GM23338 (cell line): Measurements from ENCODE around the gene MYO5B. TPM values are rescaled to one million over a fixed set of nuclear protein-coding genes. Genes with fewer than 3 reads are reported as not detected.

Experiments
- ATAC-seq: fragments of 200-7000 bp; cut with Tn5 transposase; 3 replicates; pipeline ENCODE4 v1.9.1; 2020
- DNase-seq: peaks from one replicate; pipeline ENCODE4 v3.0.0-alpha.2; 2015; ENCODE audit warnings: low spot score
- H2AFZ ChIP-seq: fragments of 200-600 bp; sonication (generic); 2 replicates; pipeline ENCODE4 v1.8.0; 2016; ENCODE audit warnings: antibody characterized with exemption, mild to moderate bottlenecking, moderate library complexity
- H3F3A ChIP-seq: fragments of 200-600 bp; sonication (generic); replicated peaks from 2 replicates; pipeline ENCODE4 v1.8.0; 2017; ENCODE audit warnings: antibody characterized with exemption, mixed run types, low read depth
- H3K27ac ChIP-seq: fragments of 200-600 bp; sonication (generic); 2 replicates; pipeline ENCODE4 v1.6.1; 2016; ENCODE audit warnings: low read depth
- H3K27me3 ChIP-seq: fragments of 200-600 bp; sonication (generic); 2 replicates; pipeline ENCODE4 v1.8.0; 2016; ENCODE audit warnings: mild to moderate bottlenecking, mixed run types, moderate library complexity; ENCODE audit not compliant: insufficient read depth
- H3K36me3 ChIP-seq: fragments of 200-600 bp; sonication (generic); 2 replicates; pipeline ENCODE4 v1.8.0; 2016; ENCODE audit warnings: mild to moderate bottlenecking; ENCODE audit not compliant: insufficient read depth
- H3K4me1 ChIP-seq: fragments of 200-600 bp; sonication (generic); 2 replicates; pipeline ENCODE4 v1.8.0; 2016; ENCODE audit warnings: mild to moderate bottlenecking, moderate library complexity; ENCODE audit not compliant: insufficient read depth
- H3K4me2 ChIP-seq: fragments of 200-600 bp; sonication (generic); 2 replicates; pipeline ENCODE4 v1.7.1; 2017; ENCODE audit warnings: mixed run types
- H3K4me3 ChIP-seq: fragments of 200-600 bp; sonication (generic); 2 replicates; pipeline ENCODE4 v1.6.1; 2016; ENCODE audit warnings: mixed run types
- H3K79me2 ChIP-seq: fragments of 200-600 bp; sonication (generic); replicated peaks from 2 replicates; pipeline ENCODE4 v1.8.0; 2017; ENCODE audit warnings: mild to moderate bottlenecking; ENCODE audit not compliant: insufficient read depth
- H3K9me2 ChIP-seq: fragments of 200-600 bp; sonication (generic); 2 replicates; pipeline ENCODE4 v1.8.0; 2017; ENCODE audit not compliant: insufficient read depth
- H4K20me1 ChIP-seq: fragments of 200-600 bp; sonication (generic); replicated peaks from 2 replicates; pipeline ENCODE4 v1.8.0; 2017; ENCODE audit warnings: mild to moderate bottlenecking; ENCODE audit not compliant: insufficient read depth
- H3K27ac Mint-ChIP-seq: 2 replicates; pipeline ENCODE4 v1.8.0; 2020; ENCODE audit warnings: inconsistent platforms, mild to moderate bottlenecking, moderate library complexity, mixed read lengths
- H3K27me3 Mint-ChIP-seq: 3 replicates; pipeline ENCODE4 v1.8.0; 2022; ENCODE audit warnings: low read depth, mild to moderate bottlenecking, moderate library complexity, mixed read lengths, inconsistent platforms; ENCODE audit not compliant: insufficient read depth, poor library complexity
- H3K36me3 Mint-ChIP-seq: 3 replicates; pipeline ENCODE4 v1.8.0; 2021; ENCODE audit warnings: low read depth, mild to moderate bottlenecking, inconsistent platforms, moderate library complexity, mixed read lengths
- H3K4me1 Mint-ChIP-seq: 3 replicates; pipeline ENCODE4 v1.8.0; 2020; ENCODE audit warnings: mild to moderate bottlenecking, inconsistent platforms, mixed read lengths
- H3K4me3 Mint-ChIP-seq: 3 replicates; pipeline ENCODE4 v1.8.0; 2021; ENCODE audit warnings: moderate library complexity, mild to moderate bottlenecking, inconsistent platforms, mixed read lengths
- H3K9me3 Mint-ChIP-seq: 3 replicates; pipeline ENCODE4 v1.8.0; 2020; ENCODE audit warnings: moderate library complexity, mild to moderate bottlenecking, inconsistent platforms, mixed read lengths
- CREB1 ChIP-seq: fragments of 250-450 bp; sonication (Bioruptor Pico); IDR thresholded peaks from 2 replicates; pipeline ENCODE4 v1.5.0; 2020; ENCODE audit warnings: low read depth, mild to moderate bottlenecking, moderate library complexity
- EZH2 ChIP-seq: fragments of 200-600 bp; sonication (generic); IDR thresholded peaks from one replicate; pipeline ENCODE4 v1.8.0; 2017; ENCODE audit warnings: antibody characterized with exemption, mild to moderate bottlenecking, low read depth; ENCODE audit not compliant: unreplicated experiment
- EZH2phosphoT487 ChIP-seq: fragments of 200-600 bp; sonication (generic); IDR thresholded peaks from one replicate; pipeline ENCODE4 v1.8.1; 2018; ENCODE audit warnings: antibody characterized with exemption; ENCODE audit not compliant: unreplicated experiment
- JUNB ChIP-seq: IDR thresholded peaks from one replicate; pipeline ENCODE4 v1.6.1; 2016; ENCODE audit warnings: antibody characterized with exemption; ENCODE audit not compliant: unreplicated experiment
- NANOG ChIP-seq: IDR thresholded peaks from 2 replicates; pipeline ENCODE4 v1.6.1; 2016; ENCODE audit warnings: antibody characterized with exemption, borderline replicate concordance
- POLR2AphosphoS5 ChIP-seq: IDR thresholded peaks from 2 replicates; pipeline ENCODE4 v1.6.1; 2016; ENCODE audit warnings: antibody characterized with exemption, low read depth
- STAT1 ChIP-seq: IDR thresholded peaks from one replicate; pipeline ENCODE4 v1.6.1; 2016; ENCODE audit warnings: antibody characterized with exemption; ENCODE audit not compliant: unreplicated experiment
- ZNF114 ChIP-seq: fragments of 250-450 bp; sonication (Bioruptor Pico); IDR thresholded peaks from 2 replicates; pipeline ENCODE4 v1.5.0; 2020; ENCODE audit warnings: mild to moderate bottlenecking, moderate library complexity
- ZNF331 ChIP-seq: fragments of 250-450 bp; sonication (Bioruptor Pico); IDR thresholded peaks from 2 replicates; pipeline ENCODE4 v1.5.0; 2020; ENCODE audit warnings: low read depth, mild to moderate bottlenecking, moderate library complexity
- polyA plus RNA-seq: library from polyadenylated mRNA; unstranded; fragments of >200 nt; fragmentation: Nextera tagmentation; extraction: Ambion mirVana; gene quantifications from 2 replicates; pipeline ENCODE4 v1.2.1, GENCODE V29; 2016
- total RNA-seq: library from RNA; depleted of rRNA; stranded (reverse); fragments of >200 nt; shearing (Covaris generic); gene quantifications from 2 replicates; pipeline ENCODE4 v1.2.3, GENCODE V29; 2014
- TF ChIP-seq, protein P1 (sequence below), 2 experiments: fragments of 200-600 bp in 1 of 2; sonication (generic) in 1 of 2; conservative IDR thresholded peaks; 2 replicates each; pipeline versions ENCODE4 v1.5.1 to v1.6.1; 2016 to 2017; ENCODE audit warnings: antibody characterized with exemption in 2 of 2, low read depth in 2 of 2, mild to moderate bottlenecking in 2 of 2, moderate library complexity in 1 of 2
- TF ChIP-seq, protein P2 (sequence below): IDR thresholded peaks from 2 replicates; pipeline ENCODE4 v1.6.1; 2016; ENCODE audit warnings: antibody characterized with exemption
- TF ChIP-seq, protein P3 (sequence below): fragments of 250-450 bp; sonication (Bioruptor Pico); IDR thresholded peaks from 2 replicates; pipeline ENCODE4 v1.5.0; 2020; ENCODE audit warnings: mild to moderate bottlenecking, moderate library complexity

The MYO5B gene
- total and polyA plus RNA-seq, 2 experiments from 2014 or later, result 3.2 to 19.1 TPM

DNA sequence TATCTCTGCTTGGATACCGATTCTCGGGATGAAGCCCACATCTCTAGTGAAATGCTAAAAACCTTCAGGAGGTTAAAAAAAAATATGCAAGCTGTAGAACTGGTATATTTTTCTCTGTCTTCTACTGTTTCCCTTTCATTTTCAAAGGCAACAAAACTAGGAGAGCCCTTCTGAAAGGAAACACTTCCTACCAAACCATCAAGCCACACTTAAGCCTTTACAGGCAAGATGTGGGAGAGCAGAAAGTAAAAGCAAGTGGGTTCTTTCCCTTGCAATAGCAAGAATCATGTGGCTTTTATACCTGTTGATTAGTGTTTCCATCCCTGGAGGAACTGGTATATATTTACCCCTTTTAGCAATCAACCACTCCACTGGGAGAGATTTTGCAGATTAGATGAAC lies 233.7 kb downstream of the MYO5B start (continued):
- TF ChIP-seq, protein P1, sequence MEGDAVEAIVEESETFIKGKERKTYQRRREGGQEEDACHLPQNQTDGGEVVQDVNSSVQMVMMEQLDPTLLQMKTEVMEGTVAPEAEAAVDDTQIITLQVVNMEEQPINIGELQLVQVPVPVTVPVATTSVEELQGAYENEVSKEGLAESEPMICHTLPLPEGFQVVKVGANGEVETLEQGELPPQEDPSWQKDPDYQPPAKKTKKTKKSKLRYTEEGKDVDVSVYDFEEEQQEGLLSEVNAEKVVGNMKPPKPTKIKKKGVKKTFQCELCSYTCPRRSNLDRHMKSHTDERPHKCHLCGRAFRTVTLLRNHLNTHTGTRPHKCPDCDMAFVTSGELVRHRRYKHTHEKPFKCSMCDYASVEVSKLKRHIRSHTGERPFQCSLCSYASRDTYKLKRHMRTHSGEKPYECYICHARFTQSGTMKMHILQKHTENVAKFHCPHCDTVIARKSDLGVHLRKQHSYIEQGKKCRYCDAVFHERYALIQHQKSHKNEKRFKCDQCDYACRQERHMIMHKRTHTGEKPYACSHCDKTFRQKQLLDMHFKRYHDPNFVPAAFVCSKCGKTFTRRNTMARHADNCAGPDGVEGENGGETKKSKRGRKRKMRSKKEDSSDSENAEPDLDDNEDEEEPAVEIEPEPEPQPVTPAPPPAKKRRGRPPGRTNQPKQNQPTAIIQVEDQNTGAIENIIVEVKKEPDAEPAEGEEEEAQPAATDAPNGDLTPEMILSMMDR (conservative IDR thresholded peaks at IDR 0.05; ENCODE audit: low read depth in 2 of 2), result no peak
- TF ChIP-seq JUNB (no peak), ZNF114 (CRISPR knock-in tag) (no peak), EZH2phosphoT487 (no peak), STAT1 (no peak), CREB1 (CRISPR knock-in tag) (no peak)
- TF ChIP-seq, protein P2, sequence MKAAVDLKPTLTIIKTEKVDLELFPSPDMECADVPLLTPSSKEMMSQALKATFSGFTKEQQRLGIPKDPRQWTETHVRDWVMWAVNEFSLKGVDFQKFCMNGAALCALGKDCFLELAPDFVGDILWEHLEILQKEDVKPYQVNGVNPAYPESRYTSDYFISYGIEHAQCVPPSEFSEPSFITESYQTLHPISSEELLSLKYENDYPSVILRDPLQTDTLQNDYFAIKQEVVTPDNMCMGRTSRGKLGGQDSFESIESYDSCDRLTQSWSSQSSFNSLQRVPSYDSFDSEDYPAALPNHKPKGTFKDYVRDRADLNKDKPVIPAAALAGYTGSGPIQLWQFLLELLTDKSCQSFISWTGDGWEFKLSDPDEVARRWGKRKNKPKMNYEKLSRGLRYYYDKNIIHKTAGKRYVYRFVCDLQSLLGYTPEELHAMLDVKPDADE, result no peak

DNA sequence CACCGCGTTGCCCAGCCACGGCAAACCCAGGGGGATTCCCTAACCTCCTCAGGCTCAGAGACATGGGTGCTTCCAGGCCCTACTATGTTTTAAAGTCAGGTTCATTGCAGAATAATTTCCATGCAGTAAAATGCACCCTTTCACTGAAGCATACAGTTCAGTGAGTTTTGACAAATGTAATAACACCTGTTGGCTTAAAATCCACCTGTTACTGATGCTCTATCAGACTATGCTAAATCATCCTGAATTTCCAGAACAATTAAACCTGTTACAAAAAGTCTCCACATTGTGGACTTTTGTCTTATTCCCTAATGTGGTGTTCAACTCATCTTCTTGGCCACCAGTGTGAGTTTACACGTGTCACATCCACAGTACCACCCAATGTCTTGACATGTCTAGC lies 234.6 kb downstream of the MYO5B start:
- Mint-ChIP-seq H3K27me3 (peaks cover 2% of the 10 kb centered on the region), H3K9me3 (no peaks in the 10 kb centered on the region), H3K4me1 (no peaks in the 10 kb centered on the region; the same call in 2 of the 3 replicates), H3K27ac (no peak overlapping the region), H3K4me3 (no peak overlapping the region), H3K36me3 (no peaks in the 10 kb centered on the region)
- no peak for DNase-seq
- ATAC-seq, result no peak
- Histone ChIP-seq H3K79me2 (no peaks in the 10 kb centered on the region), H3K36me3 (no peaks in the 10 kb centered on the region), H3K27ac (no peak overlapping the region), H2AFZ (no peak overlapping the region), H4K20me1 (no peaks in the 10 kb centered on the region), H3K4me2 (no peak overlapping the region), H3F3A (no peaks in the 10 kb centered on the region), H3K27me3 (no peaks in the 10 kb centered on the region), H3K4me1 (no peaks in the 10 kb centered on the region), H3K4me3 (no peak overlapping the region), H3K9me2 (no peaks in the 10 kb centered on the region)
- no peak for TF ChIP-seq ZNF331 (CRISPR knock-in tag)
- TF ChIP-seq EZH2, result no peak
- no peak for TF ChIP-seq ZNF114 (CRISPR knock-in tag)
- TF ChIP-seq, protein P3, sequence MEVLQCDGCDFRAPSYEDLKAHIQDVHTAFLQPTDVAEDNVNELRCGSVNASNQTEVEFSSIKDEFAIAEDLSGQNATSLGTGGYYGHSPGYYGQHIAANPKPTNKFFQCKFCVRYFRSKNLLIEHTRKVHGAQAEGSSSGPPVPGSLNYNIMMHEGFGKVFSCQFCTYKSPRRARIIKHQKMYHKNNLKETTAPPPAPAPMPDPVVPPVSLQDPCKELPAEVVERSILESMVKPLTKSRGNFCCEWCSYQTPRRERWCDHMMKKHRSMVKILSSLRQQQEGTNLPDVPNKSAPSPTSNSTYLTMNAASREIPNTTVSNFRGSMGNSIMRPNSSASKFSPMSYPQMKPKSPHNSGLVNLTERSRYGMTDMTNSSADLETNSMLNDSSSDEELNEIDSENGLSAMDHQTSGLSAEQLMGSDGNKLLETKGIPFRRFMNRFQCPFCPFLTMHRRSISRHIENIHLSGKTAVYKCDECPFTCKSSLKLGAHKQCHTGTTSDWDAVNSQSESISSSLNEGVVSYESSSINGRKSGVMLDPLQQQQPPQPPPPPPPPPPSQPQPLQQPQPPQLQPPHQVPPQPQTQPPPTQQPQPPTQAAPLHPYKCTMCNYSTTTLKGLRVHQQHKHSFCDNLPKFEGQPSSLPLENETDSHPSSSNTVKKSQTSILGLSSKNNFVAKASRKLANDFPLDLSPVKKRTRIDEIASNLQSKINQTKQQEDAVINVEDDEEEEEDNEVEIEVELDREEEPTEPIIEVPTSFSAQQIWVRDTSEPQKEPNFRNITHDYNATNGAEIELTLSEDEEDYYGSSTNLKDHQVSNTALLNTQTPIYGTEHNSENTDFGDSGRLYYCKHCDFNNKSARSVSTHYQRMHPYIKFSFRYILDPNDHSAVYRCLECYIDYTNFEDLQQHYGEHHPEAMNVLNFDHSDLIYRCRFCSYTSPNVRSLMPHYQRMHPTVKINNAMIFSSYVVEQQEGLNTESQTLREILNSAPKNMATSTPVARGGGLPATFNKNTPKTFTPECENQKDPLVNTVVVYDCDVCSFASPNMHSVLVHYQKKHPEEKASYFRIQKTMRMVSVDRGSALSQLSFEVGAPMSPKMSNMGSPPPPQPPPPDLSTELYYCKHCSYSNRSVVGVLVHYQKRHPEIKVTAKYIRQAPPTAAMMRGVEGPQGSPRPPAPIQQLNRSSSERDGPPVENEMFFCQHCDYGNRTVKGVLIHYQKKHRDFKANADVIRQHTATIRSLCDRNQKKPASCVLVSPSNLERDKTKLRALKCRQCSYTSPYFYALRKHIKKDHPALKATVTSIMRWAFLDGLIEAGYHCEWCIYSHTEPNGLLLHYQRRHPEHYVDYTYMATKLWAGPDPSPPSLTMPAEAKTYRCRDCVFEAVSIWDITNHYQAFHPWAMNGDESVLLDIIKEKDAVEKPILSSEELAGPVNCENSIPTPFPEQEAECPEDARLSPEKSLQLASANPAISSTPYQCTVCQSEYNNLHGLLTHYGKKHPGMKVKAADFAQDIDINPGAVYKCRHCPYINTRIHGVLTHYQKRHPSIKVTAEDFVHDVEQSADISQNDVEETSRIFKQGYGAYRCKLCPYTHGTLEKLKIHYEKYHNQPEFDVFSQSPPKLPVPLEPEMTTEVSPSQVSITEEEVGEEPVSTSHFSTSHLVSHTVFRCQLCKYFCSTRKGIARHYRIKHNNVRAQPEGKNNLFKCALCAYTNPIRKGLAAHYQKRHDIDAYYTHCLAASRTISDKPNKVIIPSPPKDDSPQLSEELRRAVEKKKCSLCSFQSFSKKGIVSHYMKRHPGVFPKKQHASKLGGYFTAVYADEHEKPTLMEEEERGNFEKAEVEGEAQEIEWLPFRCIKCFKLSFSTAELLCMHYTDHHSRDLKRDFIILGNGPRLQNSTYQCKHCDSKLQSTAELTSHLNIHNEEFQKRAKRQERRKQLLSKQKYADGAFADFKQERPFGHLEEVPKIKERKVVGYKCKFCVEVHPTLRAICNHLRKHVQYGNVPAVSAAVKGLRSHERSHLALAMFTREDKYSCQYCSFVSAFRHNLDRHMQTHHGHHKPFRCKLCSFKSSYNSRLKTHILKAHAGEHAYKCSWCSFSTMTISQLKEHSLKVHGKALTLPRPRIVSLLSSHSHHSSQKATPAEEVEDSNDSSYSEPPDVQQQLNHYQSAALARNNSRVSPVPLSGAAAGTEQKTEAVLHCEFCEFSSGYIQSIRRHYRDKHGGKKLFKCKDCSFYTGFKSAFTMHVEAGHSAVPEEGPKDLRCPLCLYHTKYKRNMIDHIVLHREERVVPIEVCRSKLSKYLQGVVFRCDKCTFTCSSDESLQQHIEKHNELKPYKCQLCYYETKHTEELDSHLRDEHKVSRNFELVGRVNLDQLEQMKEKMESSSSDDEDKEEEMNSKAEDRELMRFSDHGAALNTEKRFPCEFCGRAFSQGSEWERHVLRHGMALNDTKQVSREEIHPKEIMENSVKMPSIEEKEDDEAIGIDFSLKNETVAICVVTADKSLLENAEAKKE (CRISPR knock-in tag), result no peak
- TF ChIP-seq EZH2phosphoT487, result no peak
- TF ChIP-seq JUNB, result no peak
- no peak for TF ChIP-seq NANOG
- TF ChIP-seq, protein P1 (conservative IDR thresholded peaks at IDR 0.05; ENCODE audit: low read depth in 2 of 2), result no peak
- TF ChIP-seq POLR2AphosphoS5, result no peak
- no peak for TF ChIP-seq CREB1 (CRISPR knock-in tag)
- no peak for TF ChIP-seq STAT1
